Measurements from ENCODE around the gene AGBL4.

GRCh38 chr1:48679859-48680258, 1343.9 kb downstream of the AGBL4 start:
- no peak for TF ChIP-seq GATA2 (IDR thresholded peaks at IDR 0.05; ENCODE audit: low read depth, low read length)
- no peak for TF ChIP-seq GATA3 (IDR thresholded peaks at IDR 0.05; ENCODE audit: low read depth, low read length)

All from SH-SY5Y (cell line).